ENCODE results near the gene FSTL4. TPM values are rescaled to one million over a fixed set of nuclear protein-coding genes. Genes with fewer than 3 reads are reported as not detected.

FSTL4 gene
- total RNA-seq, 3 donors from 2014 or later: 0.42 to 1.7 (median 0.46) TPM

DNA sequence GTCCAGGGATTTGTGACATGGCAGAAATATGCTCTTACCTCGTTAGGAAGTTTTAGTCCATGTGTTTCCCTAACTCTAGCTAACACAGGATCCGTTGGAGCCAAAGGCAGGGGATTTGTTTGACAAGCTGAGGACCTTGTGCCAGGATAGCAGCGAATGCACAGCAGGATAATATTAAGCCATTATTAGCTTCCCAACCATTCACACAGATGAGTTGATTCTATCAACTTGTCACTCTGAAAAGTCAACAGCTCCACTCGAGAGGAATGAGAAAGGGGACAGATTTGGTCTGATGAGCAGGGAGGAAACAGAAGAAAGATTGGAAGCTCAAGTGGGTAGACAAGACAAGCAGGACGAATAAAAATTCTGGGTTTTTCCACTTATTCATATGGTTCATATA is 106.2 kb downstream of the FSTL4 start:
- Mint-ChIP-seq H3K36me3 (ENCODE audit: insufficient read depth) (no peaks in the 10 kb centered on the region), H3K9me3 (no peaks in the 10 kb centered on the region), H3K4me1 (ENCODE audit: low read depth) (no peaks in the 10 kb centered on the region), H3K4me3 (no peak overlapping the region), H3K27me3 (ENCODE audit: low read depth) (peaks cover 4% of the 10 kb centered on the region)
- ATAC-seq (no peak), DNase-seq (no peak)

DNA sequence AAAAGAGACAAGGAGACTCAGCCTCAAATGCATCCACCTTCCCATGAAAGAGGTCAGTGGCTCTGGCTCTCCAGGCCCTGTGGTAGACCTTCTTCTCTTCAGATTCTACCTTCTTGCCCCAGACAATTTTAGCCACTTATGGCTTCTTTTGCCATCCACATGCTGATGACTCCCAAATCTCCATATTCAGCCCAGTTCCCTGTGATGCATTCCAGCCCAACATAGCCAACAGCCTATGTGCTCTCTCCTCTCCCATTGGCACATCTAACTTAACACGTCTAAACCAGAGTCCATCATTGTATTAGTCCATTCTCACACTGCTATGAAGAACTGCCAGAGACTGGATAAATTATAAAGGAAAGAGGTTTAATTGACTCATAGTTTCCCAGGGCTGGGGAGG is 108.8 kb downstream of the FSTL4 start:
- Mint-ChIP-seq H3K4me1 (ENCODE audit: low read depth) (no peaks in the 10 kb centered on the region), H3K9me3 (no peaks in the 10 kb centered on the region), H3K4me3 (no peak overlapping the region), H3K27me3 (ENCODE audit: low read depth) (peaks cover 2% of the 10 kb centered on the region), H3K36me3 (ENCODE audit: insufficient read depth) (no peaks in the 10 kb centered on the region)
- ATAC-seq: no peak
- DNase-seq: no peak

DNA sequence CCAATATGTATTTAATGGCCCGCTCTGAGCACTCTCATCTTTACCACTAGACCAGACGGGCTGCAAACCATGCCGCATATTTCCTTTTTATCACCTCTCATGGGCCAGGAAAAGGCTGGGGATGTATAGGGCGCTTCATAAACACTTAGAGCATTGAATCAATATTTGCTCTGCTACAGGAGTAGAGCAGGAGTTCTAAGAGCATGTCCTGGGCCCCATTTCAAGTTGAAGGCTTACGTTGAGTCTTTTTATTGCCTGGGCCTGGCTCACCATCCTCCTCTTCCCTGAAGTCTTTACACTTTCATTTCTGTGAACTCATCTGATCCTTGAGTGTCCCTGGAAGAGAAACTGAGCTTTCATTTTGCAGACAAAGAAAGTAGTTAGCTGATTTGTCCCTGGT is 112.4 kb downstream of the FSTL4 start:
- Mint-ChIP-seq H3K27me3 (ENCODE audit: low read depth) (peaks cover 9% of the 10 kb centered on the region), H3K9me3 (no peaks in the 10 kb centered on the region), H3K4me3 (no peak overlapping the region)

DNA sequence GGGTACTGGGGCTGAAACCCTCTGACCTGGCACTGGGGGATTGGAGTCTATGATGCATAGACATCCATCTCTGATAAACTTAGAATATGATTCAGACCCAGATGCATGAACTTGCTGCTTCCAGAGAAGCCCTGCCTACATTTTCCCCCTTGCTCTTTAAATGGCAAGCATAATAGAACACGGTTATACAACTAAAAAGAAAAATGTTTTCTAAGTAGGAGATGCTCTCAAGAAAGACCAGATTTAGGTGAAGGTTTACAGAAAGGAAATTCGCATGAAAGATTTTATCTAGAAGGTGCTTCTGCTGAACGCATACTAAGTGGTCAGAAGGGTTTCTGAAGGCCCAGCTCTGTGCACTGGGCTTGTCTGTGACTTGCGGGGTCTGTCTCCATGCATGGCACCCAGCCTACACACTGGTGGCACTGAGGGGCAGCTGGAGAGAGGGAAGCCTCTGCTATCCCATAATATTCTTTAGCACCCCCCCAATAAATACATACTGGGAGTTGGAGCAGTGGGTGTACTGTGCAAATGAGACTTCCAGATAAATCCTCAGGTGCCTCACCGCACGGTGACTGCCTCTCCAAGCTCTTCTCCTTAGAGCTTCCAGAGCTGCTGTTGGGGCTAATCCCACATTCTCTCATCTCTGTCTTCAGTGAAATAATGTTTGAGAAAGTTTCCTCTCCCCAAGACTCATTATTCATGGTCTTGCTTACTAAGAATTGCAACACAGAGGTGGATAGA is 114.6 kb downstream of the FSTL4 start:
- no peak for ATAC-seq
- Mint-ChIP-seq H3K27me3 (ENCODE audit: low read depth) (peaks cover 12% of the 10 kb centered on the region), H3K36me3 (ENCODE audit: insufficient read depth) (no peaks in the 10 kb centered on the region), H3K4me3 (no peak overlapping the region), H3K4me1 (ENCODE audit: low read depth) (no peaks in the 10 kb centered on the region), H3K9me3 (no peaks in the 10 kb centered on the region)
- DNase-seq: no peak

More for the DNA sequence above, 112.4 kb downstream of the FSTL4 start:
- ATAC-seq (no peak), DNase-seq (no peak)
- no peaks in the 10 kb centered on the region for H3K36me3 Mint-ChIP-seq (ENCODE audit: insufficient read depth)
- H3K4me1 Mint-ChIP-seq (ENCODE audit: low read depth): no peaks in the 10 kb centered on the region

DNA sequence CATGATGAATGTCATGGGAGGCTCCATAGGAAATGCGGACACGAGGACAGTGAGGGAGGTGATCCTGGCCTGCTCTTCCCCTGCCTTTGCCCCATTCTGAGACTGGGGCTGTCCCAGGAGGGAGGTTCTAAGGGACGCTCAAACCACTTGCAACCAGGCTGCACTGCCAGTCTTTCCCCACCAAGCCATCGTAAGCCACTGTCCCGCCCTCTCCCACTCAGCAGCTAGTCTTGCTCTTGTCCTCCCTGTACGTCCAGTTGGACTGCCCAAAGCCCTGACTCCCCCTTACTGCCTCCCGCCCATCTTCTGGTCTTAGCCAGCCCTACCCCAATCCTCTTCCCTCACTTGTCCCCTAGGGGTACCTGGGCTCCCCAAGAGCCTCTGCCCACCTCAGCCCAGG is 115.7 kb downstream of the FSTL4 start:
- H3K4me3 Mint-ChIP-seq: no peak overlapping the region
- DNase-seq: no peak
- H3K9me3 Mint-ChIP-seq: no peaks in the 10 kb centered on the region
- no peak for ATAC-seq
- no peaks in the 10 kb centered on the region for H3K4me1 Mint-ChIP-seq (ENCODE audit: low read depth)
- no peaks in the 10 kb centered on the region for H3K36me3 Mint-ChIP-seq (ENCODE audit: insufficient read depth)
- peaks cover 10% of the 10 kb centered on the region for H3K27me3 Mint-ChIP-seq (ENCODE audit: low read depth)

DNA sequence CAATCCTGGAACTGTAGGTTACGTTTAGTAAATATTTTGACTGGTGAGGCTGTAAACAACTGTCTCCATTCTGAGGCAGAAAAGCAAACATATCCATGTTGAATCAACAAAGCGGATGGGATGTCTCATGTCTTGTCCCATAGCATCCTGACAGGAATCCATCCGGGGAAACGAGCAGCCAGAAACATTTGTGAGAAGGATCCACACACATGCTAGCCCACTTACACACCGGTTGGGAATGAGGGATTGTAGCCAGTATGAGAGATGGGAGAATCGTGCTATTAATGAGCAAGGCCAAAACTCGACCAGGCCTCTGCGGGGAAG is 117.5 kb downstream of the FSTL4 start:
- Mint-ChIP-seq H3K36me3 (ENCODE audit: insufficient read depth) (no peaks in the 10 kb centered on the region), H3K9me3 (no peaks in the 10 kb centered on the region), H3K27me3 (ENCODE audit: low read depth) (peaks cover 10% of the 10 kb centered on the region), H3K4me1 (ENCODE audit: low read depth) (no peaks in the 10 kb centered on the region), H3K4me3 (no peak overlapping the region)
- ATAC-seq: no peak
- no peak for DNase-seq

DNA sequence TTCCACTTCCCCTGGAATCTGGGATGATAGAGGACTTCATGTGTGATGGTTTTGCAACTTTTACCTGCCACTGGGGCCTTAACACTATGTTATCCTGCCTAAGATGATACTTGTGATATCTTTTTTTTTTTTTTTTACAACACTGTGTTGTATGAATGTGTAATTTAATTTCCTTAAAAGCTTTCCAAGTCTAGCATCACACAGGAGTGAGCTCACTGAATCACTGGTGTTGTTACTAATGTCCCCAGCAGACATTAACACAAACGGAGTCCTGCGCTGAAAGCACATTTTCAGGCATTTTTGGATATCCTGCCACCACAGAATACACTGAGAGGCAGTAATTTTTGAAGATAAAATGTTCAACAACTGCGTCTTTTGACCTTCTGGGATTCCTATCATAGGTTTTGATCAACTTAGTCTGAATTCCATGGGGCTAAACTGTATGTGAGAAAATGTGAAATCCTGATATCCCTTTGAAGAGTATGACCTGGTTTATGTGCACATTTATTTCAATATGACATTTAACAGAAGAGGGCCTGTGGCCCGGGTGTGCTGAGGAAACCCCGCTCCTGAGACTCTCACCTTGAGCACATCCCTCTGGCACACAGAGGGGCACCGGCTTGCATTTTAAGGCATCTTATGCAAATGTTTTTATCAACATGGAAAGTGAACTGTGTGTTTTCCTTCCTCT is 118.0 kb downstream of the FSTL4 start:
- H3K4me3 Mint-ChIP-seq: no peak overlapping the region
- H3K4me1 Mint-ChIP-seq (ENCODE audit: low read depth): no peaks in the 10 kb centered on the region
- peaks cover 10% of the 10 kb centered on the region for H3K27me3 Mint-ChIP-seq (ENCODE audit: low read depth)
- DNase-seq (no peak), ATAC-seq (no peak)
- H3K36me3 Mint-ChIP-seq (ENCODE audit: insufficient read depth): no peaks in the 10 kb centered on the region
- H3K9me3 Mint-ChIP-seq: no peaks in the 10 kb centered on the region

DNA sequence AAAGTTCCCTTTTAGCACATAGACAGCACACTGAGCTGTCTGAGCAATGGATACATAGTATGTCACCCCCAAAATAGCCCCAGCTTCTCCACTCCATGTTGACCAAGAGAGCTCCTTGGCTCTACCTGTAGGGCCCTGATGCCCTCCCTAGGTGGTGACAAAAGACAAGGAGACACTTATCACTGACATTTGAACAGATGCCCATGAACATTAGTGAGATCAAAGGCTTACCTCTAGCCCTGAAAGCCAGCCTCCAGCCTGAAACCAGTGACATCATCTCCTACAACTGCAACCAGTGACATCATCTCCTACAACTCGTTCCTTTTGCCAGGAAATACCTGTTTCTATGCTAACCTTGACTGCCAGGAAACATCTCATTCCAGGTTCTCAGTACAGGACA is 122.7 kb downstream of the FSTL4 start:
- Mint-ChIP-seq H3K4me1 (ENCODE audit: low read depth) (no peaks in the 10 kb centered on the region), H3K36me3 (ENCODE audit: insufficient read depth) (no peaks in the 10 kb centered on the region), H3K9me3 (no peaks in the 10 kb centered on the region), H3K4me3 (no peak overlapping the region), H3K27me3 (ENCODE audit: low read depth) (peaks cover under 1% of the 10 kb centered on the region)
- ATAC-seq: peak; percentile 63 to 77
- DNase-seq: no peak

DNA sequence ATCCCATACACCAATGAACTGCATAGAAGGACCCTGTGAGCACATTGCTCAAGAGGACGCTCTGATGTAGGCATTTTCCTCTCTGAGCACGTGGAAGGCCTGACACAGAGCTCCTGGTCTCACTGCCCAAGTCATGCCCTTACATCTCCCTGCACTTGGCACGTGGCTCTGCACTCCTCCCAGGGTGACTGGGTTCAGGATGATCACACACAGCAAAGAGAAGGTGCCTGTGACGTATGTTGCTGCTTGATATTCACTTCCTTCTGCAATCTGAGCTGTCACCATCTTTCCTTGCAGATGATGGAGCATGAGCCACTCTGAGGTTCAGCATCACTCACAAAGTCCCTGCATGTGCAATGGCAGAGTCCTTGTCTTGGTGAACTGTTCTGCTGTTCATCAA is 125.2 kb downstream of the FSTL4 start:
- ATAC-seq (no peak), DNase-seq (no peak)
- Mint-ChIP-seq H3K4me1 (ENCODE audit: low read depth) (no peaks in the 10 kb centered on the region), H3K27me3 (ENCODE audit: low read depth) (no peaks in the 10 kb centered on the region), H3K9me3 (peaks cover 3% of the 10 kb centered on the region), H3K4me3 (no peak overlapping the region), H3K36me3 (ENCODE audit: insufficient read depth) (no peaks in the 10 kb centered on the region)

DNA sequence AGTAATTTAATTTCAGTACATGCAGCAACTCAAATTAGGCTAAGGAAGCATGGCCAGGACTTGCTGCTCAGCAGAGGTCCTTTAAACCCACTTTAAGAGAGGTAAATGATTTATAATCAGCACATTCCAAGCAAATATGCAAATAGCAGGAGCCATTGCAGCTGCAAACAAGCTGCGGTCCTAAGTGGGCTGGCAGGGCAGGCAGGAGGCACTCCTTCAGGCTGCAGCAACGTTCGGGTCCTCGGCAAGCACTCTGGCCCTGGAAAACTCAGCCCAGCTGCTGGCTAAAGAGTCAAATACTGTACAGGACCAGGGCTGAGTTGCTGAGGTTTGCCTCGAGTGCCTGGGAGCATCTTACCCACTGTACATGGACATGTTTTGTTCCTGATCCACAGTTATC is 126.9 kb downstream of the FSTL4 start:
- Mint-ChIP-seq H3K4me1 (ENCODE audit: low read depth) (no peaks in the 10 kb centered on the region), H3K4me3 (no peak overlapping the region), H3K9me3 (peaks cover 3% of the 10 kb centered on the region), H3K36me3 (ENCODE audit: insufficient read depth) (no peaks in the 10 kb centered on the region), H3K27me3 (ENCODE audit: low read depth) (no peaks in the 10 kb centered on the region)
- DNase-seq (no peak), ATAC-seq (no peak)

DNA sequence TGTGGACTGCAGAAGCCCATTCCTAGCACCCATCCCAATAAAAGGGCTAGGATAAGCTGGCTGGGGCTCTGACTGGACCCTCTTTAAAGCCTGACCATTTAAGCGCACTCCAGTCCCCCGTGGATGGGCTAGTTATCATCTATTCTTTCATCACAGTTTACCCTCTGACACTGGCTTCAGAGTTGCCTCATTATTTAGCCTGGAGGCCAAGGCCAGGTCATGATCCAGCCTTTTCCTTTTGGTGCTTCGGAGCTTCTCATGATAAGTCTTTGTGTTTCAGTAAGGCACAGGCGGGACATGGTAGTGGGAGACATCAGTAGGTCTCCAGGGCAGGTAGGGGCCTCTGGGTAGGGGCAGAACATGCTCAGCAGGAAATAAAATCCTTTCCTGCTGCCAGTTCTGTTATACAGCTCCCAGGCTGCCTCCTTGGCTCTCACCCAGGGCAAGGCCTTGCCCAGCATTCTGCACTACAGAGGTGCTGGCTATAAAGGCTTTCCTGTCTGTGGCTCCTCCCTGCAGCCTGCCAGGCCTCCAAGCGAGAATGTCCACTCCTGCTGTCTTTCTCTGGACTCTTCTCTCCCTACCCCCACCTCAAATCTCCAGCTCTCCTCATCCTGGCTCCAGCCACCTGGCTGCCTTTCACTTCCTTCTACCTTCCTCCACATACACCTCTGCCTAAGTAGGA is 128.8 kb downstream of the FSTL4 start:
- no peaks in the 10 kb centered on the region for H3K4me1 Mint-ChIP-seq (ENCODE audit: low read depth)

DNA sequence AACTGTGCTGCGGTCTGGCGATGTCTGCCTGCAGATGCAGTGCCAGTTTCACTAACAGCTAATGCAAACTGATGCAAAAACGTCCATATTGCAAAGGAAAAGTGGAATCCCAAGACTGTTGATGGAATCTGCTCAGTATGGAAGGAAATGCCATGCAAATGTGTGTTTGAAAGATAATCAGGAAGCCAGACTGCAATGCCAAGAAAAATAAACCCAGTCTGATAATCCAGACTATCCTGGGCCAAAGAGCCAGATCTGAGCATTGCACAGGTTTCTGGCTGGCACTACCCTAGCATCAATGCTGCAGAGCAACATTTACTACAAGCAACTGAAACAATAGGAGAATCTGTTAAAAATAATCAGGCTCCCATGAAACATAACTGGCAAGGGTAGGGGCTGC is 130.3 kb downstream of the FSTL4 start:
- no peak overlapping the region for H3K4me3 Mint-ChIP-seq
- DNase-seq (no peak), ATAC-seq (no peak)
- no peaks in the 10 kb centered on the region for H3K36me3 Mint-ChIP-seq (ENCODE audit: insufficient read depth)
- H3K27me3 Mint-ChIP-seq (ENCODE audit: low read depth): no peaks in the 10 kb centered on the region
- no peaks in the 10 kb centered on the region for H3K4me1 Mint-ChIP-seq (ENCODE audit: low read depth)
- peaks cover 3% of the 10 kb centered on the region for H3K9me3 Mint-ChIP-seq

More for the DNA sequence above, 128.8 kb downstream of the FSTL4 start:
- Mint-ChIP-seq H3K27me3 (ENCODE audit: low read depth) (no peaks in the 10 kb centered on the region), H3K9me3 (peaks cover 3% of the 10 kb centered on the region), H3K36me3 (ENCODE audit: insufficient read depth) (no peaks in the 10 kb centered on the region), H3K4me3 (no peak overlapping the region)
- DNase-seq: no peak
- no peak for ATAC-seq

DNA sequence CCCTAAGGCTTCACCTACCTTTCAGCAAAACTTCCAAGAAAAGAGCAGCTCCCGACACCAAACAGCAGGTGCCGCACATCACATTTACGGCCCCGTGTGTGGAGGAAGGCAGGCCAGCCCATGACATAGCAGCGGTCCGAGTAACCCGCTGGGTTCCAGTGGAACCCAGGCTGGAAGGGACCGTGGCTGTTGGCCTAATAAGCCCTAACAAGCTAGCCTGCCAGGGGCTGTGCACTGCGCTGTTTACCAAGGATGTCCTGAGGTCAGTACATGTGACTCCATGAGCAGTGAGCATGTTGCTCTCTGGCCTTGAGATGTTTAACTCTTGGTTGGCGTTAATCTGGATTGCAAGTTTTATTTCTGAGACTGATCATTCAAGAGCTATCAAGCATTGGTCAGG is 131.5 kb downstream of the FSTL4 start:
- Mint-ChIP-seq H3K27me3 (ENCODE audit: low read depth) (peaks cover 3% of the 10 kb centered on the region), H3K4me3 (no peak overlapping the region), H3K36me3 (ENCODE audit: insufficient read depth) (no peaks in the 10 kb centered on the region), H3K9me3 (peaks cover 3% of the 10 kb centered on the region), H3K4me1 (ENCODE audit: low read depth) (no peaks in the 10 kb centered on the region)
- DNase-seq (no peak), ATAC-seq (no peak)

DNA sequence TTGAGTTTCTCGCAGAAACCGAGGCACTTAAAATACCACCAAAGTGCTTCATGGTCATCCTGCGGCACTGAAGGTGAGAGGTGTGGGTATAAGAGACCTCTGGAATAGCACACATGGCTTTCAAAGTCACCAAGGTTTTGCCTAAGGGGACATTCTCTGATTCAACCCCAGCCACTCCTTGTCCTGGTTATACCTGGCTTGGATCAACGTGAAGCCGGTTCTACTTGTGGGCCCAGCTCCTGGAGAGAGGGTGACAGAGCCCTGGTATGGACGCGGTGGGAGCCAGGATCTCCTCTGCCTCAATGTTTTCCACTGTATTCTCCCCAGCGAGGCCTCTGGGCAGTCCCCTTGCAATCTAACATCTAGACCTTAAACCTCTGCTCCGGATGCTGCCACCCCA is 132.0 kb downstream of the FSTL4 start:
- H3K36me3 Mint-ChIP-seq (ENCODE audit: insufficient read depth): no peaks in the 10 kb centered on the region
- H3K4me3 Mint-ChIP-seq: no peak overlapping the region
- peaks cover 3% of the 10 kb centered on the region for H3K9me3 Mint-ChIP-seq
- no peaks in the 10 kb centered on the region for H3K4me1 Mint-ChIP-seq (ENCODE audit: low read depth)
- DNase-seq (no peak), ATAC-seq (no peak)
- peaks cover 3% of the 10 kb centered on the region for H3K27me3 Mint-ChIP-seq (ENCODE audit: low read depth)

Data from activated T-cell treated with anti-CD3 and anti-CD28 coated beads, Interleukin-2, amount 50 U/mL, for 4 hours (primary cell).